Measurements from ENCODE around the gene CHST15. TPM values are rescaled to one million over a fixed set of nuclear protein-coding genes. Genes with fewer than 3 reads are reported as not detected.

CHST15 gene
- total and polyA plus RNA-seq, 2 of the 8 experiments (the other 6 are each of a cell fraction or from before 2014, with no cell fraction given), result 8.8 to 9.1 TPM

GRCh38 chr10:124096494-124096893 is 3.1 kb upstream of the CHST15 start:
- H3K36me3 ChIP-seq (ENCODE audit: control insufficient read depth in 2 of 4, insufficient read depth in 4 of 4, low read length in 3 of 4), result no peaks in the 10 kb centered on the region
- no peak overlapping the region for H3K23ac ChIP-seq (ENCODE audit: insufficient read length)
- no peak overlapping the region for H3K4me2 ChIP-seq (ENCODE audit: insufficient read depth in 1 of 2, low read depth in 2 of 2, low read length in 2 of 2)
- DNase-seq (ENCODE audit: low read depth in 1 of 2, low spot score in 2 of 2) (no peak), FAIRE-seq (no peak)
- no peak overlapping the region for H2AFZ ChIP-seq (ENCODE audit: low read length)
- H3K56ac ChIP-seq (replicated peaks; ENCODE audit: insufficient read length, low read depth, low read length), result no peak overlapping the region
- no peak overlapping the region for H3K4ac ChIP-seq (replicated peaks; ENCODE audit: insufficient read length, low read depth, low read length)
- no peak overlapping the region for H2BK12ac ChIP-seq (ENCODE audit: low read depth, low read length)
- no peak overlapping the region for H3K4me3 ChIP-seq (ENCODE audit: extremely low read depth in 1 of 4, insufficient read depth in 2 of 4, low read depth in 3 of 4, low read length in 4 of 4)
- no peak overlapping the region for H2BK5ac ChIP-seq (ENCODE audit: low read depth, low read length)
- POLR2A ChIA-PET (ENCODE audit: partially characterized antibody), result no interaction called here
- CTCF ChIA-PET (ENCODE audit: partially characterized antibody), result interaction anchor here (1.2 kb wide), 1 partner anchor 101 kb away, joined by 5 read pairs; no protein-coding TSS in a partner anchor
- 83% methylated on average over 2 of the region's 2 CpGs; no CpG with 5 or more reads in 1 of the 2 experiments for WGBS, 2 experiments (ENCODE audit: extremely low coverage in 1 of 2, insufficient coverage in 1 of 2, insufficient read length in 1 of 2, insufficient replicate concordance in 2 of 2, low coverage in 1 of 2, low lambda C conversion rate in 2 of 2, missing lambda C conversion rate in 1 of 2)
- H3K27ac ChIP-seq (ENCODE audit: low read depth, low read length), result no peak overlapping the region
- no peaks in the 10 kb centered on the region for H3K79me2 ChIP-seq (ENCODE audit: control insufficient read depth in 1 of 2, insufficient read depth in 2 of 2, low read length in 2 of 2)
- H4K8ac ChIP-seq (ENCODE audit: extremely low read depth, insufficient read depth, low read length), result no peak overlapping the region
- H2BK20ac ChIP-seq (ENCODE audit: low read length), result no peak overlapping the region
- no peak overlapping the region for H4K91ac ChIP-seq (replicated peaks; ENCODE audit: insufficient read length, low read length)
- H3K79me1 ChIP-seq (ENCODE audit: low read depth, low read length), result no peaks in the 10 kb centered on the region
- H3K18ac ChIP-seq (ENCODE audit: extremely low read depth, low read length), result no peak overlapping the region
- H2BK120ac ChIP-seq (replicated peaks; ENCODE audit: low read depth, low read length), result no peak overlapping the region
- no peak overlapping the region for H2AK5ac ChIP-seq (ENCODE audit: low read depth, low read length)
- no peak overlapping the region for H3K14ac ChIP-seq (ENCODE audit: insufficient read length)
- no peak overlapping the region for H2BK15ac ChIP-seq (ENCODE audit: low read length)
- peaks cover 2 to 24% (median 14%) of the 10 kb centered on the region in 4 experiments for H3K27me3 ChIP-seq (replicated peaks in 1 of 4; ENCODE audit: control insufficient read depth in 3 of 4, extremely low read depth in 1 of 4, insufficient read depth in 3 of 4, low read length in 3 of 4)
- no peak overlapping the region for H3K9ac ChIP-seq (replicated peaks in 1 of 4; ENCODE audit: extremely low read depth in 1 of 4, low read depth in 3 of 4, low read length in 3 of 4)
- peaks cover under 1 to 5% (median 2%) of the 10 kb centered on the region in 4 experiments; a peak in 5 of 7 replicates for H3K4me1 ChIP-seq (replicated peaks in 1 of 4; ENCODE audit: control insufficient read depth in 3 of 4, insufficient read depth in 4 of 4, low read length in 3 of 4)
- H3K9me3 ChIP-seq (ENCODE audit: insufficient read depth in 2 of 2, low read depth in 1 of 2, low read length in 1 of 2), result no peaks in the 10 kb centered on the region
- peaks cover 0 to under 1% of the 10 kb centered on the region in 2 experiments for H4K20me1 ChIP-seq (replicated peaks in 1 of 2; ENCODE audit: control insufficient read depth in 1 of 2, insufficient read depth in 2 of 2, low read length in 2 of 2)
- no peak overlapping the region for H4K5ac ChIP-seq (ENCODE audit: insufficient read length, low read depth, low read length)
- peaks cover 15% of the 10 kb centered on the region; the same call in 1 of the 2 replicates for H3K23me2 ChIP-seq (ENCODE audit: low read depth, low read length)
- TF ChIP-seq JUN (IDR thresholded peaks at IDR 0.05; ENCODE audit: low read depth, low read length) (no peak), USF2 (IDR thresholded peaks at IDR 0.05; ENCODE audit: low read length) (no peak), CBX5 (IDR thresholded peaks at IDR 0.05; ENCODE audit: low read depth, low read length) (no peak), YY1 (IDR thresholded peaks at IDR 0.05; ENCODE audit: low read depth, low read length) (no peak), PHF8 (conservative IDR thresholded peaks at IDR 0.05; ENCODE audit: low read depth, low read length) (no peak), MAX (IDR thresholded peaks at IDR 0.05) (no peak), KDM4A (IDR thresholded peaks at IDR 0.05; ENCODE audit: low read depth, low read length, severe bottlenecking) (no peak), ASH2L (IDR thresholded peaks at IDR 0.05; ENCODE audit: low read length) (no peak), EP300 (IDR thresholded peaks at IDR 0.05; ENCODE audit: borderline replicate concordance in 1 of 2, low read depth in 2 of 2, low read length in 2 of 2) (no peak)
